Transverse colon (tissue), 4 donors: Measurements from ENCODE around the gene ZNF408. TPM values are rescaled to one million over a fixed set of nuclear protein-coding genes. Genes with fewer than 3 reads are reported as not detected.
A peak's percentile ranks its signal among the peaks of the same experiment; 100 is the strongest.

Source experiments
- DNase-seq: peaks from one replicate; pipeline ENCODE4 v3.0.0-alpha.2; 2019
- H3K27ac ChIP-seq, 4 donors: fragments of 200-600 bp; sonication (generic); 2 replicates each; pipeline ENCODE4 v1.5.1; 2016 to 2018; ENCODE audit warnings: inconsistent platforms in 4 of 4
- H3K27me3 ChIP-seq: fragments of 200-600 bp; sonication (generic); 2 replicates; pipeline ENCODE4 v1.5.1; 2017; ENCODE audit warnings: inconsistent platforms
- H3K36me3 ChIP-seq, 4 donors: fragments of 200-600 bp; sonication (generic); 2 replicates each; pipeline ENCODE4 v1.5.1; 2017 to 2019; ENCODE audit warnings: inconsistent platforms in 4 of 4
- H3K4me1 ChIP-seq, 4 donors: fragments of 200-600 bp; sonication (generic); 2 replicates each; pipeline ENCODE4 v1.5.1; 2017 to 2020; ENCODE audit warnings: inconsistent platforms in 4 of 4
- H3K4me3 ChIP-seq, 4 donors: fragments of 200-600 bp; sonication (generic); 1 replicate in 1 of 4; 2 replicates in 3 of 4; pipeline versions ENCODE4 v1.5.1 to v1.6.1; 2017 to 2019; ENCODE audit warnings: inconsistent platforms in 4 of 4
- H3K9me3 ChIP-seq, 2 donors: fragments of 200-600 bp; sonication (generic); 2 replicates each; pipeline ENCODE4 v1.5.1; 2017 to 2019; ENCODE audit warnings: inconsistent platforms in 2 of 2
- CTCF ChIP-seq, 5 experiments: fragments of 200-600 bp in 3 of 5; fragments of 450-650 bp in 2 of 5; sonication (generic) in 3 of 5; IDR thresholded peaks; 1 replicate in 2 of 5; 2 replicates in 3 of 5; pipeline ENCODE4 v1.5.1; 2016 to 2017; ENCODE audit warnings: antibody characterized with exemption in 5 of 5, inconsistent platforms in 3 of 5, mild to moderate bottlenecking in 2 of 5, moderate library complexity in 1 of 5
- EP300 ChIP-seq: sonication (generic); formaldehyde crosslinking; IDR thresholded peaks from one replicate; pipeline ENCODE4 v1.6.1; 2017; ENCODE audit warnings: antibody characterized with exemption, low read depth
- POLR2A ChIP-seq: fragments of 450-650 bp; IDR thresholded peaks from one replicate; pipeline ENCODE4 v1.6.1; 2016; ENCODE audit warnings: antibody characterized with exemption, mild to moderate bottlenecking, moderate library complexity
- POLR2AphosphoS5 ChIP-seq, 3 donors: sonication (generic); formaldehyde crosslinking; IDR thresholded peaks; one replicate each; pipeline ENCODE4 v1.6.1; 2016; ENCODE audit warnings: antibody characterized with exemption in 3 of 3
- WGBS, 2 donors: methylation state at CpG; one replicate each; pipeline ENCODE4 v1.1.5; 2018; ENCODE audit warnings: low coverage in 1 of 2; 5-methylcytosine and 5-hydroxymethylcytosine counted together
- in situ Hi-C, 4 donors: fragments of 200-750 bp; cut with MboI; loops; one replicate each; pipeline versions ENCODE4 v1.15.0 to v1.15.1; 2017; ENCODE audit warnings: low sequenced_read_pairs in 3 of 4, low pct_ligation_motif_present in 1 of 4, low pct_unique_long_range_greater_than_20kb in 1 of 4
- intact Hi-C: fragments of 100-400 bp; cut with DNase I; formaldehyde crosslinking; loops from one replicate; pipeline ENCODE4 v1.15.1; 2023; ENCODE audit warnings: low total_unique reads
- total RNA-seq, 4 donors: library from RNA; depleted of rRNA; stranded (reverse); fragments of >200 nt; gene quantifications; one replicate each; pipeline ENCODE4 v1.1.0, GENCODE V29; 2016

The ZNF408 gene
- total RNA-seq, 4 donors from 2014 or later = 6.0 to 19.3 (median 10.0) TPM

- intact Hi-C loops = no loop called here
- H3K36me3 ChIP-seq = peaks cover 0 to 4% (median 0%) of the 10 kb centered on the region in 4 donors
- TF ChIP-seq POLR2AphosphoS5 (IDR thresholded peaks at IDR 0.05) (no peak), CTCF (IDR thresholded peaks at IDR 0.05) (no peak), POLR2A (no peak), EP300 (no peak)
These were observed 35.3 kb downstream of the ZNF408 start for GRCh38 chr11:46736146-46736545.

GRCh38 chr11:46736615-46737014, 35.8 kb downstream of the ZNF408 start:
- in situ Hi-C loops (no loop called here), intact Hi-C loops (no loop called here)
- DNase-seq = no peak
- no peaks in the 10 kb centered on the region for H3K27me3 ChIP-seq
- peaks cover 0 to 8% (median 0%) of the 10 kb centered on the region in 4 donors for H3K36me3 ChIP-seq
- peak in 1 of 3 donors; percentile 27 for TF ChIP-seq POLR2AphosphoS5 (IDR thresholded peaks at IDR 0.05)
- no peak for TF ChIP-seq EP300
- 22 to 51% methylated on average over 5 of the region's 5 CpGs for WGBS, 2 donors
- peaks cover 0 to 7% (median 0%) of the 10 kb centered on the region in 4 donors for H3K4me1 ChIP-seq
- no peak overlapping the region for H3K27ac ChIP-seq
- H3K4me3 ChIP-seq = no peak overlapping the region
- no peaks in the 10 kb centered on the region for H3K9me3 ChIP-seq

More at GRCh38 chr11:46736146-46736545, 35.3 kb downstream of the ZNF408 start:
- 82 to 94% methylated on average over 5 to 7 of the region's 7 CpGs for WGBS, 2 donors
- in situ Hi-C loops = no loop called here
- Histone ChIP-seq H3K9me3 (no peaks in the 10 kb centered on the region), H3K27ac (no peak overlapping the region), H3K27me3 (no peaks in the 10 kb centered on the region), H3K4me1 (peaks cover 0 to 7% (median 0%) of the 10 kb centered on the region in 4 donors), H3K4me3 (no peak overlapping the region)
- DNase-seq = no peak

- Histone ChIP-seq H3K27ac (no peak overlapping the region), H3K4me1 (peaks cover 0 to 7% (median 0%) of the 10 kb centered on the region in 4 donors), H3K9me3 (no peaks in the 10 kb centered on the region), H3K4me3 (no peak overlapping the region), H3K27me3 (no peaks in the 10 kb centered on the region), H3K36me3 (peaks cover 0 to 14% (median 1%) of the 10 kb centered on the region in 4 donors)
- no peak for TF ChIP-seq POLR2AphosphoS5 (IDR thresholded peaks at IDR 0.05)
- 93 to 95% methylated on average over 11 of the region's 11 CpGs for WGBS, 2 donors
- DNase-seq = no peak
- intact Hi-C loops = no loop called here
- in situ Hi-C loops = no loop called here
These were observed 36.9 kb downstream of the ZNF408 start for GRCh38 chr11:46737699-46738098.

GRCh38 chr11:46738887-46739286, 38.1 kb downstream of the ZNF408 start:
- in situ Hi-C loops (no loop called here), intact Hi-C loops (no loop called here)
- H3K9me3 ChIP-seq = no peaks in the 10 kb centered on the region
- DNase-seq = peak; percentile 22
- H3K4me3 ChIP-seq = no peak overlapping the region
- H3K36me3 ChIP-seq = peaks cover 0 to 25% (median 7%) of the 10 kb centered on the region in 4 donors
- TF ChIP-seq POLR2AphosphoS5 (IDR thresholded peaks at IDR 0.05) = no peak
- no peaks in the 10 kb centered on the region for H3K27me3 ChIP-seq
- WGBS, 2 donors = 66% methylated on average over 6 of the region's 6 CpGs; no CpG with 5 or more reads in 1 of the 2 donors
- no peak overlapping the region for H3K27ac ChIP-seq
- peaks cover 0 to 7% (median 0%) of the 10 kb centered on the region in 4 donors for H3K4me1 ChIP-seq

- Histone ChIP-seq H3K36me3 (peaks cover 0 to 44% (median 15%) of the 10 kb centered on the region in 4 donors), H3K27ac (no peak overlapping the region), H3K4me1 (peaks cover 0 to 3% (median 0%) of the 10 kb centered on the region in 4 donors), H3K9me3 (no peaks in the 10 kb centered on the region), H3K27me3 (no peaks in the 10 kb centered on the region), H3K4me3 (no peak overlapping the region)
- no peak for DNase-seq
- intact Hi-C loops (no loop called here), in situ Hi-C loops (no loop called here)
- TF ChIP-seq EP300 (no peak), CTCF (IDR thresholded peaks at IDR 0.05) (no peak), POLR2A (no peak), POLR2AphosphoS5 (IDR thresholded peaks at IDR 0.05) (no peak)
- 67 to 77% methylated on average over 7 to 12 of the region's 12 CpGs for WGBS, 2 donors
These were observed 41.0 kb downstream of the ZNF408 start for GRCh38 chr11:46741600-46742484.
